Activated naive CD8-positive, alpha-beta T cell treated with anti-CD3 and anti-CD28 coated beads, Interleukin-2, amount 10 ng/mL, durations not matched to agents 7 days and 5 days (primary cell): ENCODE measurements around the gene ROBO2. TPM values are rescaled to one million over a fixed set of nuclear protein-coding genes. Genes with fewer than 3 reads are reported as not detected.

Experiments
- ATAC-seq: fragments of 150-1000 bp; cut with Tn5 transposase; one replicate; pipeline ENCODE4 v1.10.0; 2021; ENCODE audit warnings: low read depth, moderate library complexity
- POLR2A ChIA-PET: fragments of 350-600 bp; sonication (Branson Sonifier 250); formaldehyde crosslinking; loops from one replicate; lab custom pipeline; 2021; ENCODE audit warnings: antibody characterized with exemption; lab: Charles Lee
- DNase-seq: peaks from one replicate; pipeline ENCODE4 v3.0.0; 2021
- H3K27ac Mint-ChIP-seq: one replicate; pipeline ENCODE4 v1.8.0; 2022; ENCODE audit warnings: mild to moderate bottlenecking, mixed read lengths
- H3K27me3 Mint-ChIP-seq: one replicate; pipeline ENCODE4 v1.8.0; 2022; ENCODE audit warnings: mild to moderate bottlenecking, moderate library complexity, mixed read lengths
- H3K36me3 Mint-ChIP-seq: one replicate; pipeline ENCODE4 v1.8.0; 2021; ENCODE audit warnings: mild to moderate bottlenecking, mixed read lengths
- H3K4me1 Mint-ChIP-seq: one replicate; pipeline ENCODE4 v1.8.0; 2021; ENCODE audit warnings: mixed read lengths
- H3K4me3 Mint-ChIP-seq: one replicate; pipeline ENCODE4 v1.8.0; 2022; ENCODE audit warnings: mild to moderate bottlenecking, moderate library complexity, mixed read lengths
- H3K9me3 Mint-ChIP-seq: one replicate; pipeline ENCODE4 v1.8.0; 2021; ENCODE audit warnings: mixed read lengths
- total RNA-seq, 2 experiments: library from RNA; stranded (reverse); gene quantifications; one replicate each; pipeline ENCODE4 v1.2.3, GENCODE V29; 2021

ROBO2 gene
- total RNA-seq, 2 experiments from 2014 or later: not detected

- H3K4me3 Mint-ChIP-seq: no peak overlapping the region
- H3K36me3 Mint-ChIP-seq: no peaks in the 10 kb centered on the region
- no peak overlapping the region for H3K27ac Mint-ChIP-seq
- ATAC-seq (no peak), DNase-seq (no peak)
- POLR2A ChIA-PET: no interaction called here
- no peaks in the 10 kb centered on the region for H3K9me3 Mint-ChIP-seq
- no peaks in the 10 kb centered on the region for H3K27me3 Mint-ChIP-seq
- H3K4me1 Mint-ChIP-seq: no peaks in the 10 kb centered on the region
Measured at GRCh38 chr3:77328690-77329089, 288.8 kb downstream of the ROBO2 start.

- Mint-ChIP-seq H3K27ac (no peak overlapping the region), H3K4me1 (no peaks in the 10 kb centered on the region), H3K9me3 (no peaks in the 10 kb centered on the region), H3K36me3 (no peaks in the 10 kb centered on the region), H3K4me3 (no peak overlapping the region), H3K27me3 (no peaks in the 10 kb centered on the region)
- POLR2A ChIA-PET: no interaction called here
- no peak for DNase-seq
- ATAC-seq: no peak
Measured at GRCh38 chr3:77329116-77329515, 289.2 kb downstream of the ROBO2 start.

DNA sequence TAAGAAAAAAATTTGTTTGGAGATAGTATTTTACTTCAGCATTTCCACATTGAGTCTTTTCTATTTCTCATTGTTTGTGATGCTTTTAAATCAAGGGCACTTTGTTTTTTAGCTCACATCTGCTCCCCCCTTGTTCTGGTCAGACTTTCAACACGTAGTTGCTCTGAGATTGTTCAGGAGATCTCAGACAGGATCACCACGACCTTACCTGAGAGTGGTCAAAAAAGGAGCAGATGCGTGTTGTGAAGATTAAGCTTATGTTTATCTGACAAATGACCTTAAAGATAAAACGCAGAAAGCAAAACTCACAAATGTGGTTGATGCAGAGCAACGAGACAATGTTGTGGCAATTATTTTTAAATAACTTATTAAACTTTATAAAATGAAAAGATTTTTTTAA is 298.3 kb downstream of the ROBO2 start:
- Mint-ChIP-seq H3K4me3 (no peak overlapping the region), H3K4me1 (no peaks in the 10 kb centered on the region), H3K27me3 (no peaks in the 10 kb centered on the region), H3K9me3 (no peaks in the 10 kb centered on the region), H3K36me3 (no peaks in the 10 kb centered on the region), H3K27ac (no peak overlapping the region)
- no peak for ATAC-seq
- POLR2A ChIA-PET: no interaction called here
- DNase-seq: no peak

GRCh38 chr3:77342027-77342426 is 302.1 kb downstream of the ROBO2 start:
- no peaks in the 10 kb centered on the region for H3K36me3 Mint-ChIP-seq
- no peak for ATAC-seq
- H3K4me1 Mint-ChIP-seq: no peaks in the 10 kb centered on the region
- no peaks in the 10 kb centered on the region for H3K27me3 Mint-ChIP-seq
- POLR2A ChIA-PET: no interaction called here
- no peak overlapping the region for H3K4me3 Mint-ChIP-seq
- peaks cover 3% of the 10 kb centered on the region for H3K9me3 Mint-ChIP-seq
- no peak overlapping the region for H3K27ac Mint-ChIP-seq
- DNase-seq: no peak

GRCh38 chr3:77342688-77343087 is 302.8 kb downstream of the ROBO2 start:
- ATAC-seq (no peak), DNase-seq (no peak)
- no peak overlapping the region for H3K27ac Mint-ChIP-seq
- peaks cover 4% of the 10 kb centered on the region for H3K9me3 Mint-ChIP-seq
- no peaks in the 10 kb centered on the region for H3K4me1 Mint-ChIP-seq
- no peaks in the 10 kb centered on the region for H3K36me3 Mint-ChIP-seq
- no peak overlapping the region for H3K4me3 Mint-ChIP-seq
- POLR2A ChIA-PET: no interaction called here
- no peaks in the 10 kb centered on the region for H3K27me3 Mint-ChIP-seq

GRCh38 chr3:77345009-77345408 is 305.1 kb downstream of the ROBO2 start:
- no peaks in the 10 kb centered on the region for H3K4me1 Mint-ChIP-seq
- H3K27me3 Mint-ChIP-seq: no peaks in the 10 kb centered on the region
- POLR2A ChIA-PET: no interaction called here

DNA sequence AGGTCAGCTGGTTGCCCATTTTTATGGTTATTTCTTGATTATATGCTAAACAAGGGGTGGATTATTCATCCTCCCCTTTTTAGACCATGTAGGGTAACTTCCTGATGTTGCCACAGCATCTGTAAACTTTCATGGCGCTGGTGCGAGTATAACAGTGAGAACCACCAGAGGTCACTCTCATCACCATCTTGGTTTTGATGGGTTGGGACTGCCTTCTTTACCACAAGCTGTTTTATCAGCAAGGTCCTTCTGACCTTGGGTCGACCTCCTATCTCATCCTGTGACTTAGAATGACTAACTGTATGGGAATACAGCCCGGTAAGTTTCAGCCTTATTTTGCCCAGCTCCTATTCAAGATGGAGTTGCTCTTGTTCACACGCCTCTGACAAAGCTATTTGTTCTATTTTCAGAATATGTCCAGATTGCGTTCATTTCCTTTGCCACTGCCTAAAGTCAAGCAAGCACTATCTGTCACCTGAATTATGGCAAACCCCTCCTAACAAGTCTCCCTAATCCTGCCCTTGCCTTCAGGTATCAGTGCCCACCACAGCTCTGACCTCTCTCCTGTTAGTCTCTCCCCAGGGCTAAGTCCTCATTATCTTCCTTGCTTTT is 308.5 kb downstream of the ROBO2 start:
- Mint-ChIP-seq H3K27ac (no peak overlapping the region), H3K4me3 (no peak overlapping the region), H3K36me3 (no peaks in the 10 kb centered on the region), H3K4me1 (no peaks in the 10 kb centered on the region), H3K9me3 (peaks cover 6% of the 10 kb centered on the region), H3K27me3 (no peaks in the 10 kb centered on the region)
- POLR2A ChIA-PET: no interaction called here
- DNase-seq: no peak
- no peak for ATAC-seq

More at GRCh38 chr3:77345009-77345408, 305.1 kb downstream of the ROBO2 start:
- no peak for ATAC-seq
- Mint-ChIP-seq H3K27ac (no peak overlapping the region), H3K36me3 (no peaks in the 10 kb centered on the region), H3K9me3 (peaks cover 4% of the 10 kb centered on the region), H3K4me3 (no peak overlapping the region)
- DNase-seq: no peak

GRCh38 chr3:77354958-77355357 is 315.1 kb downstream of the ROBO2 start:
- H3K36me3 Mint-ChIP-seq: no peaks in the 10 kb centered on the region

DNA sequence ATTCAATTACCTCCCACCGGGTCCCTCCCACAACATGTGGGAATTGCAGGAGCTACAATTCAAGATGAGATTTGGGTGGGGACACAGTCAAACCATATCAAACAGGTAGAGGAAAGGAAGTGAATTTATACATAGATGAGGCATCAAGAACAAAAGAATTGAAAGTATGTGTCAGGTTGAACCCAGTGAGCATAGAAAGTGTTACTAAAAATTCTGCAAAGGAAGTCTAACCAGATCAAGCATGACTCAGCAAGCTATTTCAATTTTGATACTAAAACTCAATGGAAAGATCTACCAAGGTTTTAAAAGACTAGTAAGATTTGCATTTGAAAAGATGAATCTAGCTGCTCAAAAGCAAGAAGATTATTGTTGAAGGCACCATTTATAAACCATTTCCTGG is 323.0 kb downstream of the ROBO2 start:
- DNase-seq (no peak), ATAC-seq (no peak)
- H3K9me3 Mint-ChIP-seq: peaks cover 1% of the 10 kb centered on the region
- no peaks in the 10 kb centered on the region for H3K27me3 Mint-ChIP-seq
- H3K27ac Mint-ChIP-seq: no peak overlapping the region
- POLR2A ChIA-PET: no interaction called here
- no peak overlapping the region for H3K4me3 Mint-ChIP-seq
- no peaks in the 10 kb centered on the region for H3K36me3 Mint-ChIP-seq
- H3K4me1 Mint-ChIP-seq: no peaks in the 10 kb centered on the region

More at GRCh38 chr3:77354958-77355357, 315.1 kb downstream of the ROBO2 start:
- H3K27ac Mint-ChIP-seq: no peak overlapping the region
- ATAC-seq (no peak), DNase-seq (no peak)
- POLR2A ChIA-PET: no interaction called here
- H3K4me1 Mint-ChIP-seq: no peaks in the 10 kb centered on the region
- no peak overlapping the region for H3K4me3 Mint-ChIP-seq
- H3K27me3 Mint-ChIP-seq: no peaks in the 10 kb centered on the region
- H3K9me3 Mint-ChIP-seq: peaks cover 4% of the 10 kb centered on the region

- Mint-ChIP-seq H3K36me3 (no peaks in the 10 kb centered on the region), H3K27ac (no peak overlapping the region), H3K4me3 (no peak overlapping the region), H3K27me3 (no peaks in the 10 kb centered on the region), H3K4me1 (no peaks in the 10 kb centered on the region), H3K9me3 (peaks cover 1% of the 10 kb centered on the region)
- no peak for DNase-seq
- ATAC-seq: no peak
- POLR2A ChIA-PET: no interaction called here
Measured at GRCh38 chr3:77365152-77365551, 325.3 kb downstream of the ROBO2 start.

- H3K27ac Mint-ChIP-seq: no peak overlapping the region
- DNase-seq (no peak), ATAC-seq (no peak)
- no peaks in the 10 kb centered on the region for H3K27me3 Mint-ChIP-seq
- POLR2A ChIA-PET: no interaction called here
- no peaks in the 10 kb centered on the region for H3K4me1 Mint-ChIP-seq
- no peaks in the 10 kb centered on the region for H3K36me3 Mint-ChIP-seq
- peaks cover 6% of the 10 kb centered on the region for H3K9me3 Mint-ChIP-seq
- H3K4me3 Mint-ChIP-seq: no peak overlapping the region
Measured at GRCh38 chr3:77370413-77370812, 330.5 kb downstream of the ROBO2 start.

DNA sequence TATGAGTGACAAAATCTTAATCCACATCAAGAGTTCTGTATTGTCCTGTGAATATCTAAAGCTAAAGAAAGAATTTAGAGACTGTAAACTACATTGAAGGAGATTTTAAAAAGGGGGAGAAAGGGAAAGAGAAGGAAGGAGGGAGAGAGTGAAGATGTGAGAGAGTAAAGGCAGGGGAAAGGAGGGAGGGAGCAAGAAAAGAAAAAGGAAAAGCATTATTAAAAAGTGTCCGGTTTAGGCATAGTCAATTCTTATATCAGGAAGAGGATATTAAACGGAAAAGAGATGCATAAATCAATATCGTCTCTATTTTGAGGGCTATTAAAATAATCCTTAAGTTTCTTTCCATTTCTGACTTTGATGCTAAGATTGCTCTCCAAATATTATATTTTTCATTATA is 332.1 kb downstream of the ROBO2 start:
- DNase-seq: no peak
- Mint-ChIP-seq H3K27me3 (no peaks in the 10 kb centered on the region), H3K27ac (no peak overlapping the region), H3K4me3 (no peak overlapping the region), H3K36me3 (no peaks in the 10 kb centered on the region), H3K9me3 (peaks cover 8% of the 10 kb centered on the region), H3K4me1 (no peaks in the 10 kb centered on the region)
- POLR2A ChIA-PET: no interaction called here
- ATAC-seq: no peak

DNA sequence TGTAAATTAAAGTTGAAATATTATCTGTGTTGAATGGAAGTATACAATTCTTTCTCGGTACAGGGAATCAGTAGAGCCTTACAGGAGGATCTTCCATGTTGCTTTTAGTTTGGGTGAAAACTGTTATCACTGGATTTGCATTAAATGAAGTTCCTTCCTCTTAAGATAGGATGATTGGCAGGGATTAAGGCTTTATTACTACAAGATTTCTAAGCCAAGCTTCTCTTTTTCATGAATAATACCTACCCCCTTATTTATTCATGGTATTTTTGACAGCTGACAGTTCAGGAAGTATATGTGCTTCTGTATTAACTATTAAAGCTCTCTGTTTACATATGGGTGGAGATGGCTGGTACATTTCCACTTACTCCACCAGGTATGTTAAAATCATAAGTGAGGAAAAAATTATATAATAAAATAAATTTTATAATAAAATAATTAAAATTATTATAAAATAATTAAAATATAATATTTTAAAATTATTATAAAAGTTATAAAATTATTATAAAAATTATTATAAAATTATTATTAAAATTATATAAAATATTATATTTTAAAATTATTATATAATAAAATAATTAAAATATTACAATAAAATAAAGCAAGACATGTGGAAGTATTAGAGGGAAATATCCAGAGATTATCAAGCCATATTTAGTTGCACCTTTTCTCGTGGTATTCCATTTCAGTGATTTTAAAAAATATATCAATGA is 332.9 kb downstream of the ROBO2 start:
- no peak overlapping the region for H3K4me3 Mint-ChIP-seq
- DNase-seq: no peak
- POLR2A ChIA-PET: no interaction called here
- H3K9me3 Mint-ChIP-seq: peaks cover 7% of the 10 kb centered on the region
- ATAC-seq: no peak
- no peaks in the 10 kb centered on the region for H3K36me3 Mint-ChIP-seq
- H3K4me1 Mint-ChIP-seq: no peaks in the 10 kb centered on the region
- H3K27me3 Mint-ChIP-seq: no peaks in the 10 kb centered on the region
- H3K27ac Mint-ChIP-seq: no peak overlapping the region

GRCh38 chr3:77373619-77374018 is 333.7 kb downstream of the ROBO2 start:
- H3K27me3 Mint-ChIP-seq: no peaks in the 10 kb centered on the region
- peaks cover 8% of the 10 kb centered on the region for H3K9me3 Mint-ChIP-seq
- DNase-seq (no peak), ATAC-seq (no peak)
- H3K36me3 Mint-ChIP-seq: no peaks in the 10 kb centered on the region
- POLR2A ChIA-PET: no interaction called here
- H3K27ac Mint-ChIP-seq: no peak overlapping the region
- no peaks in the 10 kb centered on the region for H3K4me1 Mint-ChIP-seq
- no peak overlapping the region for H3K4me3 Mint-ChIP-seq
